PFSK-1 (cell line): ENCODE results near the gene PRKN.

Experiments used
- FOXP2 ChIP-seq: optimal IDR thresholded peaks from 2 replicates; pipeline ENCODE3; 2011; ENCODE audit warnings: borderline replicate concordance, control low read depth, inconsistent platforms; ENCODE audit not compliant: insufficient read depth; ENCODE audit errors: extremely low read length, extremely low read depth
- POLR2AphosphoS5 ChIP-seq: IDR thresholded peaks from 2 replicates; pipeline ENCODE4 v1.6.1; 2012; ENCODE audit warnings: low read depth, mild to moderate bottlenecking, control low read depth, low read length, moderate library complexity
- SIN3A ChIP-seq: IDR thresholded peaks from 2 replicates; pipeline ENCODE4 v1.6.1; 2012; ENCODE audit warnings: mild to moderate bottlenecking, low read length, moderate library complexity, borderline replicate concordance; ENCODE audit not compliant: insufficient read depth
- TAF1 ChIP-seq: IDR thresholded peaks from 2 replicates; pipeline ENCODE4 v1.6.1; 2012; ENCODE audit warnings: low read length, control low read depth, borderline replicate concordance; ENCODE audit not compliant: insufficient read depth
- TF ChIP-seq, protein P1 (sequence below), 2 experiments: IDR thresholded peaks; 2 replicates each; pipeline versions ENCODE4 v1.6.1 to v1.8.0; 2011 to 2012; ENCODE audit warnings: low read depth in 2 of 2, low read length in 2 of 2, control low read depth in 1 of 2, inconsistent platforms in 1 of 2, mild to moderate bottlenecking in 1 of 2, moderate library complexity in 1 of 2; ENCODE audit not compliant: insufficient read depth in 1 of 2

The PRKN gene

DNA sequence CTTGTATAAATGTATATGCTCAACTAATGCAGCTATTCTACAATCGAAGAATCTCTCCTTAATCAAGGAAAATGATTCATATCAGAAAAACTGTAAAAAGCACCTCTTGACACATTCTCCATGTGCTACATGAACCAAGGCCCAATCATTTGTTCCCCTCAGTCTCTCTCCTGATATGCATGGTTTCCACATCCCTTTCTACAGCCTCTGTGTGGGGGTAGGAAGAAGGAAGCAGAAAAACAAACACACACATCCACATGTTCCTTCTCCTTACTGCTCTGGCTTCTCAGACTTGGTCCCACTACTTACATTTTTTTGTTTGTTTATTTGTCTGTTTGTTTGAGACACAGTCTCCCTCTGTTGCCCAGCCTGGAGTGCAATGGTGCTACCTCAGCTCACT is 510.5 kb downstream of the PRKN start:
- TF ChIP-seq FOXP2, result no peak

DNA sequence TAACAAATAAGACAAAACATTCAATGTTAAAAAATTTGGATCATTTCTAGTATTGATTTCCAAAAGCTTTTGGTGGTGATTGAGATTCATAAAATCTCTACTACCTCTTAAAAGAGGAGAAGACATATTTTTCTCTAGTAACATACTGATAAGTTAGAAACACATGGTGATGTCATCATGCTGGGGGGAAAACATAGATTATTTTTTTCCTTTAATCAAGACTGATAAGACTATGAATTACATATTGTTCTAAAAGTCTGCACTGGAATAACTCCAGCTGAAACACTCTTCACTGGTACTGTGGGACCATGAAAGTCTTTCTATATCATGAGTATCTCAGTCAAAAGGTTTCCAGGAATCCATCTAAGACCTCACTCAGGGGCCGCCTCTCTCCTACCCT is 515.8 kb downstream of the PRKN start:
- no peak for TF ChIP-seq FOXP2
- TF ChIP-seq POLR2AphosphoS5, result no peak
- TF ChIP-seq, protein P1, sequence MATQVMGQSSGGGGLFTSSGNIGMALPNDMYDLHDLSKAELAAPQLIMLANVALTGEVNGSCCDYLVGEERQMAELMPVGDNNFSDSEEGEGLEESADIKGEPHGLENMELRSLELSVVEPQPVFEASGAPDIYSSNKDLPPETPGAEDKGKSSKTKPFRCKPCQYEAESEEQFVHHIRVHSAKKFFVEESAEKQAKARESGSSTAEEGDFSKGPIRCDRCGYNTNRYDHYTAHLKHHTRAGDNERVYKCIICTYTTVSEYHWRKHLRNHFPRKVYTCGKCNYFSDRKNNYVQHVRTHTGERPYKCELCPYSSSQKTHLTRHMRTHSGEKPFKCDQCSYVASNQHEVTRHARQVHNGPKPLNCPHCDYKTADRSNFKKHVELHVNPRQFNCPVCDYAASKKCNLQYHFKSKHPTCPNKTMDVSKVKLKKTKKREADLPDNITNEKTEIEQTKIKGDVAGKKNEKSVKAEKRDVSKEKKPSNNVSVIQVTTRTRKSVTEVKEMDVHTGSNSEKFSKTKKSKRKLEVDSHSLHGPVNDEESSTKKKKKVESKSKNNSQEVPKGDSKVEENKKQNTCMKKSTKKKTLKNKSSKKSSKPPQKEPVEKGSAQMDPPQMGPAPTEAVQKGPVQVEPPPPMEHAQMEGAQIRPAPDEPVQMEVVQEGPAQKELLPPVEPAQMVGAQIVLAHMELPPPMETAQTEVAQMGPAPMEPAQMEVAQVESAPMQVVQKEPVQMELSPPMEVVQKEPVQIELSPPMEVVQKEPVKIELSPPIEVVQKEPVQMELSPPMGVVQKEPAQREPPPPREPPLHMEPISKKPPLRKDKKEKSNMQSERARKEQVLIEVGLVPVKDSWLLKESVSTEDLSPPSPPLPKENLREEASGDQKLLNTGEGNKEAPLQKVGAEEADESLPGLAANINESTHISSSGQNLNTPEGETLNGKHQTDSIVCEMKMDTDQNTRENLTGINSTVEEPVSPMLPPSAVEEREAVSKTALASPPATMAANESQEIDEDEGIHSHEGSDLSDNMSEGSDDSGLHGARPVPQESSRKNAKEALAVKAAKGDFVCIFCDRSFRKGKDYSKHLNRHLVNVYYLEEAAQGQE (IDR thresholded peaks at IDR 0.05; ENCODE audit: insufficient read depth in 1 of 2, low read depth in 2 of 2, low read length in 2 of 2), result no peak
- no peak for TF ChIP-seq SIN3A
- no peak for TF ChIP-seq TAF1

DNA sequence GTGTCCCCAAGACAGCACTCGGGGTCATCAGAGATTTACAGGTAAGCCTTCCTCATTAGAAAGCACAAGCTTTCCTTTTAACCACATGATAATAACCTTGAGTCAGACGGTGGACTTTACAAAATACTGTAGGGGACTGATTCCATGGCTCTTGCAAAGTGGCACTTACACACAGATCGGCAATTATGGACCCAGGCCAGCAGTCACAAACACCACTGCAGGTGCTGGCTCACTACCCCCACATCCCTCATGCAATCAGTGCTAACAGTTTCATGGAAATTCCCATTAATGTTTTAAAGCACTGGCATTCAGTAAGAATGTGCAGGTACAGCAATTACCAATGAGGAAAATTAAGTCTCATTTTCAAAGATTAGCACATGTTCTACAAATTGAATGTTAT is 516.5 kb downstream of the PRKN start:
- TF ChIP-seq FOXP2, result no peak
- TF ChIP-seq POLR2AphosphoS5, result no peak
- no peak for TF ChIP-seq SIN3A
- no peak for TF ChIP-seq TAF1
- TF ChIP-seq, protein P1 (IDR thresholded peaks at IDR 0.05; ENCODE audit: insufficient read depth in 1 of 2, low read depth in 2 of 2, low read length in 2 of 2), result no peak

DNA sequence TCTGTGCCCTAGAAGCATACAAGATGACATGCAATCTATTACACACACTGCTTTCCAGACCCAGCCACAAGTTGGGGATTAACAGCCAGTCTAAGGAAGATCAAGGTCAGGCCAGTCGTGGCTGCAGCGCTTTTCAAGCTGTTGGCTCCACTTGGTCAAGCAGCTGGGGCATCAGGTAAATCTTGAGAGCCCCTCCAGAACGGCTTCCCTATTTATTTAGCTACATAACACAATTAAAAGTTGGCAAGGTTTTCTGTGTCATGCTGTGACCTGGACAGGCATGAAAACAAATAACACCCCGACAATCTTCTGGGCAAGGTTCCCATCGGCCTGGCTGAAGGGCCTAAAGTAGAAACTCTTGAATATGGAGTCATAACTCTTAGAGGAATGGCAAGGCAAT is 524.3 kb downstream of the PRKN start:
- TF ChIP-seq SIN3A (no peak), TAF1 (no peak), POLR2AphosphoS5 (no peak), FOXP2 (no peak)
- TF ChIP-seq, protein P1 (IDR thresholded peaks at IDR 0.05; ENCODE audit: insufficient read depth in 1 of 2, low read depth in 2 of 2, low read length in 2 of 2), result no peak

DNA sequence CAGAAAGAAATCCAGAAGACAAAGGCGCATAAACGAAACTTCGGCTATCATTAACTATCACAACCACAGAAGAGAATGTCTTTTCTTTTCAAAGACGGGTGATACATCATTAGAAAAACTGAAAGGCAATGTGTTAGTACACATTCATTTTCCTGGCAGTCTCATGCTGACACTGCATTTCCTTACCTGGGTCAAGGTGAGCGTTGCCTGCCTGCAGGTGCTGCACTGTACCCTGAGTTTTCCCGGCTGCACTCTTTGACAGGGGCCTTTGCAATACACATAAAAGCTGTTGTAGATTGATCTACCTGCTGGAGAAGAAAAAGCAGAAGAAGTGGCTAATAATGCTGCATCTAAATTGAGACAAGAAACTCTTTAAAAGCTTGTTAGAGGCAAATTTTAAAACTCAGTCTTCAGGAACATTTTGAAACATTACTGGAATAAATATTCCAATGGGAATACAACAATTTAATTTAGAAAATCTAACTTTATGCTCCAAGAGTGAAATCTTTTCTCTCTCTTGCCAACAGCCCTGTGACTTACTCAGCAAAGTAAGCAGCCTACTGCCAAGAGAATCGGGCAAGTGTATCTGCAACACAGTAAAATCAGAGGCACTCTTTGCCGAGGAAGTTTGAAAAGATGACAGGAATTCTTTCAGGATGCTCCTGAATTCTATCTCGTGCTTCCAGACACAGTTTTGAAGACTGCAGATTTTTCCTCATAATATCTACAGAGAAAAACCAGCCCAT is 526.4 kb downstream of the PRKN start:
- TF ChIP-seq, protein P1 (IDR thresholded peaks at IDR 0.05; ENCODE audit: insufficient read depth in 1 of 2, low read depth in 2 of 2, low read length in 2 of 2), result no peak
- TF ChIP-seq FOXP2, result no peak
- no peak for TF ChIP-seq POLR2AphosphoS5
- no peak for TF ChIP-seq TAF1
- TF ChIP-seq SIN3A, result no peak
